ENCODE results near the gene WFDC10B.

GRCh38 chr20:45735988-45736387, 31.2 kb upstream of the WFDC10B start:
- TF ChIP-seq PRDM10 (tag by site-specific recombination; IDR thresholded peaks at IDR 0.05) = no peak
- TF ChIP-seq ZNF664 (tag by site-specific recombination; IDR thresholded peaks at IDR 0.05) = no peak
- no peak for TF ChIP-seq CTCF (tag by site-specific recombination; IDR thresholded peaks at IDR 0.05)
